Tibial artery (tissue), 4 donors: ENCODE measurements around the gene PKP4.
"Not testable (repeated sequence)": the region's sequence is repeated elsewhere in the genome, so short reads cannot be mapped to it uniquely, and the experiment has no call there.

Source experiments
- DNase-seq, 2 donors: peaks; one replicate each; pipeline ENCODE4 v3.0.0-alpha.2; 2019
- H3K27ac ChIP-seq, 2 donors: fragments of 200-600 bp; sonication (generic) in 1 of 2; 1 replicate in 1 of 2; 2 replicates in 1 of 2; pipeline ENCODE4 v1.5.1; 2018 to 2019; ENCODE audit warnings: mild to moderate bottlenecking in 1 of 2
- H3K27me3 ChIP-seq, 2 donors: fragments of 200-600 bp; sonication (generic) in 1 of 2; one replicate each; pipeline versions ENCODE4 v1.5.1 to v1.6.0; 2016 to 2019
- H3K36me3 ChIP-seq, 3 donors: fragments of 200-600 bp; sonication (generic) in 2 of 3; one replicate each; pipeline ENCODE4 v1.5.1; 2016 to 2019; ENCODE audit warnings: mild to moderate bottlenecking in 2 of 3
- H3K4me1 ChIP-seq, 4 donors: fragments of 200-600 bp; sonication (generic) in 2 of 4; 1 replicate in 3 of 4; 2 replicates in 1 of 4; pipeline ENCODE4 v1.5.1; 2016 to 2019
- H3K4me3 ChIP-seq, 2 donors: fragments of 200-600 bp; sonication (generic) in 1 of 2; 1 replicate in 1 of 2; 2 replicates in 1 of 2; pipeline ENCODE4 v1.5.1; 2018 to 2019; ENCODE audit warnings: mild to moderate bottlenecking in 2 of 2
- H3K9me3 ChIP-seq, 3 donors: fragments of 200-600 bp; sonication (generic) in 1 of 3; one replicate each; pipeline ENCODE4 v1.5.1; 2016 to 2019
- intact Hi-C: fragments of 100-400 bp; cut with DNase I; formaldehyde crosslinking; loops from one replicate; pipeline ENCODE4 v1.15.0; 2023; ENCODE audit warnings: low total_unique reads
- TF ChIP-seq, protein P1 (sequence below), 2 experiments: fragments of 200-600 bp in 1 of 2; fragments of 450-650 bp in 1 of 2; IDR thresholded peaks; one replicate each; pipeline ENCODE4 v1.5.1; 2017 to 2019; ENCODE audit warnings: antibody characterized with exemption in 2 of 2, mild to moderate bottlenecking in 1 of 2, moderate library complexity in 1 of 2

The PKP4 gene

DNA sequence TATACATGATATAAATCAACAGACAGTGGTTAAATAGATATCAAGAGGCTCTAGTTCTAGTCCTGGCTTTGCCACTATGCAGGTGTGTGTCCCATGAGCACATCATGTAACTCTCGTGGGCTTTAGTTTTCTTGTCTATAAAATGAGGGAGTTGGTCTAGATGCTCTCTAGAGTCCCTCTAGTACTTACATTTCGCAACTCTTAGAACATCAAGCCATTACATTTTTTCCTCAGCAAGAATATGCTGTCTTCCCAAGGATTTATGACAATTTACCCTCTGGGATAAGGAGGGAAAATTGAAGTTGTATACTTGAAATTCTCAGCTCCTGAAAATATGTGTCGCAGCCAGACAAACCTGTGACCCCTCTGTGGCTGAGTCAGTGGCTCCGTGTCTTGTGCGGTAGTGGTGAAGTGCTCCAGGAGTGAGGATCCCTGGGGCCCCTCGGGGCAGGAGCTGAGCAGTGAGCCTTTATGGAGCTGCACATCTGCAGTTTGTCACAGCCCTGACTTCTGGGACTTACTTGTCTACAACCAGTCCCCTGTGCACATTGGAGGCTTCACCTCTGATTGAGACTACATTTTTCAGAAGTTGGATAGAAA is 6.8 kb downstream of the PKP4 start:
- H3K4me3 ChIP-seq: no peak overlapping the region
- no peaks in the 10 kb centered on the region for H3K9me3 ChIP-seq
- TF ChIP-seq, protein P1, sequence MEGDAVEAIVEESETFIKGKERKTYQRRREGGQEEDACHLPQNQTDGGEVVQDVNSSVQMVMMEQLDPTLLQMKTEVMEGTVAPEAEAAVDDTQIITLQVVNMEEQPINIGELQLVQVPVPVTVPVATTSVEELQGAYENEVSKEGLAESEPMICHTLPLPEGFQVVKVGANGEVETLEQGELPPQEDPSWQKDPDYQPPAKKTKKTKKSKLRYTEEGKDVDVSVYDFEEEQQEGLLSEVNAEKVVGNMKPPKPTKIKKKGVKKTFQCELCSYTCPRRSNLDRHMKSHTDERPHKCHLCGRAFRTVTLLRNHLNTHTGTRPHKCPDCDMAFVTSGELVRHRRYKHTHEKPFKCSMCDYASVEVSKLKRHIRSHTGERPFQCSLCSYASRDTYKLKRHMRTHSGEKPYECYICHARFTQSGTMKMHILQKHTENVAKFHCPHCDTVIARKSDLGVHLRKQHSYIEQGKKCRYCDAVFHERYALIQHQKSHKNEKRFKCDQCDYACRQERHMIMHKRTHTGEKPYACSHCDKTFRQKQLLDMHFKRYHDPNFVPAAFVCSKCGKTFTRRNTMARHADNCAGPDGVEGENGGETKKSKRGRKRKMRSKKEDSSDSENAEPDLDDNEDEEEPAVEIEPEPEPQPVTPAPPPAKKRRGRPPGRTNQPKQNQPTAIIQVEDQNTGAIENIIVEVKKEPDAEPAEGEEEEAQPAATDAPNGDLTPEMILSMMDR (IDR thresholded peaks at IDR 0.05): no peak
- H3K27ac ChIP-seq: no peak overlapping the region
- H3K4me1 ChIP-seq: peaks cover 0 to 11% (median 4%) of the 10 kb centered on the region in 4 donors
- no peaks in the 10 kb centered on the region for H3K36me3 ChIP-seq
- no peaks in the 10 kb centered on the region for H3K27me3 ChIP-seq
- intact Hi-C loops: no loop called here
- DNase-seq: no peak

DNA sequence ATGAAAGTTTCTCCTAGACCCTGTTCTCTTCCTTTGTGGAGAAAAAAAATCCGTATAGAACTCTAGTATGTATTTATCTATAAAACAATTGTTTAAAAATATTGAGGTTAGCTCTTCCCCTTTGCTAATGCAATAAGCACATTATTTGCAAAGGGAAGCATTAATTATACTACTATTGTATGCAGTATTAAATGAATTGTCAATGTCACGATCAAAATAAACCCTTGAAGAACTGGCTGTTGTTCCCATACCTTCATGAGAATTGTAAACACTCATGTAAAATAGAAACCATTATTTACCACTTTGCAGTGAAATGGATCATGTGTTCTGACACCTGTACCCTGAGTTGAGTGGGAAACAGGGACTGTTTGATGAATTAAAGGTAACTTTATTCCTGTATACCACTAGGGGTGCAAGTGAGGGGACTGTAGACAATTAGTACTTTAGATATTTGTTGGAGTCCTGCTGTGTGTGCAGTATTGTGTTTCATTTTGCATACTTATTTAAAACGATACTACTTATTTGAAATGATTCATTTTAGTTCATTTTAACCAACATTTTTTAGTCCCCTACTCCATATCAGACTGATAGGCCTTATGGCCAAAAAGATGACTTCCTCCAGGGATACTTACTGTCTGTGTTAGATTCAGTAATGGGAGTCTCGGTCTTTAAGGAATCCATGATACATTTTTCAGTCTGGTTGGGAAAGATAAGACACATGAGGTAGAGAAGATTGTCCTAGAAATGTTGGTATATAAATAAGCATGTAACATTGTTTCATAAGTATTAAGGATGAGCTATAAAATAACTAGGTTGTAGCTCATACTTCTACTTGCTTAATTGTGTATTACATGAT is 7.9 kb downstream of the PKP4 start:
- no peaks in the 10 kb centered on the region for H3K9me3 ChIP-seq
- no peak for DNase-seq
- no peak overlapping the region for H3K4me3 ChIP-seq
- TF ChIP-seq, protein P1 (IDR thresholded peaks at IDR 0.05): peak in 1 of 2 experiments; percentile 10
- H3K4me1 ChIP-seq: peaks cover 0 to 1% (median 0%) of the 10 kb centered on the region in 4 donors
- intact Hi-C loops: no loop called here
- no peak overlapping the region for H3K27ac ChIP-seq
- H3K36me3 ChIP-seq: peaks cover 0 to 2% (median 0%) of the 10 kb centered on the region in 3 donors
- no peaks in the 10 kb centered on the region for H3K27me3 ChIP-seq

DNA sequence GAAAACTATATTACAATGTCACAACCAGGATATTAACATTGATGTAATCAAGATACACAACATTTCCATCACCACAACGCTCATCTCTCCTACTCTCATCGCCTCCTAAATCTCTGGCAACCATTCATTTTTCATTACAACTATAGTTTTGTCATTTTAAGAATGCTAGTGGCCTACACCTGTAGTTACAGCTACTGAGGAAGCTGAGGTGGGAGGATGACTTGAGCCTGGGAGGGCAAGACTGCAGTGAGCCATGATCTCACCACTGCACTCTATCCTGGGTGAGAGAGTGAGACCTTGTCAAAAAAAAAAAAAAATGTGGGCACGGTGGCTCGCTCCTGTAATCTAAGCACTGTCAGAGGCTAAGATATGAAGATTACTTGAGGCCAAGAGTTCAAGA is 10.5 kb downstream of the PKP4 start:
- no peak overlapping the region for H3K4me3 ChIP-seq
- DNase-seq: no peak
- no peak overlapping the region for H3K27ac ChIP-seq
- no peaks in the 10 kb centered on the region for H3K9me3 ChIP-seq
- TF ChIP-seq, protein P1 (IDR thresholded peaks at IDR 0.05): no peak
- H3K4me1 ChIP-seq: no peaks in the 10 kb centered on the region
- H3K27me3 ChIP-seq: no peaks in the 10 kb centered on the region
- H3K36me3 ChIP-seq: peaks cover 0 to 6% (median 0%) of the 10 kb centered on the region in 3 donors
- intact Hi-C loops: no loop called here

DNA sequence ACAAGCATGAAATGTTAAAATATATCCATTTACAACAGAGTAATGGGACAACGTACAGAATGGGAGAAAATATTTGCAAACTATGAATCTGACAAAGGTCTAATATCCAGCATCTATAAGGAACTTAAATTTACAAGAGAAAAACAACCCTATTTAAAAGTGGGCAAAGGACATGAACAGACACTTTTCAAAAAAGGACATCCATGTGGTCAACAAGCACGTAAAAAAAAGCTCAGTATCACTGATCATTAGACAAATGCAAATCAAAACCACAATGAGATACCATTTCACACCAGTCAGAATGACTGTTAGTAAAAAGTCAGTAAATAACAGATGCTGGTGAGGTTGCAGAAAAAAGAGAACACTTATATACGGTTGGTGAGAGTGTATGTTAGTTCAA is 16.1 kb downstream of the PKP4 start:
- H3K27me3 ChIP-seq, H3K27ac ChIP-seq, DNase-seq, H3K4me3 ChIP-seq, intact Hi-C loops, H3K4me1 ChIP-seq, H3K9me3 ChIP-seq, H3K36me3 ChIP-seq: not testable (repeated sequence)

DNA sequence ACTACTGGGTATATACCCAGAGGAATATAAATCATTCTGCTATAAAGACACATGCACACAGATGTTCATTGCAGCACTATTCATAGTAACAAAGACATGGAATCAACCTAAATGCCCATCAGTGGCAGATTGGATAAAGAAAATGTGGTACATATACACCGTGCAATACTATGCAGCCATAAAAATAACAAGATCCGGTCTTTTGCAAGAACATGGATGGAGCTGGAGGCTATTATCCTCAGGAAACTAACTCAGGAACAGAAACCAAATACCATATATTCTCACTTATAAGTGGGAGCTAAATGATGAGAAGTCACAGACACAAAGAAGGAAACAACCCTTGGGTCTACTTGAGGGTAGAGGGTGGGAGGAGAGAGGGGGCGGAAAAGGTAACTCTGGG is 16.5 kb downstream of the PKP4 start:
- DNase-seq, H3K27ac ChIP-seq, H3K36me3 ChIP-seq, H3K9me3 ChIP-seq, intact Hi-C loops, H3K4me3 ChIP-seq, H3K27me3 ChIP-seq: not testable (repeated sequence)
- H3K4me1 ChIP-seq: peaks cover 0 to 14% (median 3%) of the 10 kb centered on the region in 4 donors

DNA sequence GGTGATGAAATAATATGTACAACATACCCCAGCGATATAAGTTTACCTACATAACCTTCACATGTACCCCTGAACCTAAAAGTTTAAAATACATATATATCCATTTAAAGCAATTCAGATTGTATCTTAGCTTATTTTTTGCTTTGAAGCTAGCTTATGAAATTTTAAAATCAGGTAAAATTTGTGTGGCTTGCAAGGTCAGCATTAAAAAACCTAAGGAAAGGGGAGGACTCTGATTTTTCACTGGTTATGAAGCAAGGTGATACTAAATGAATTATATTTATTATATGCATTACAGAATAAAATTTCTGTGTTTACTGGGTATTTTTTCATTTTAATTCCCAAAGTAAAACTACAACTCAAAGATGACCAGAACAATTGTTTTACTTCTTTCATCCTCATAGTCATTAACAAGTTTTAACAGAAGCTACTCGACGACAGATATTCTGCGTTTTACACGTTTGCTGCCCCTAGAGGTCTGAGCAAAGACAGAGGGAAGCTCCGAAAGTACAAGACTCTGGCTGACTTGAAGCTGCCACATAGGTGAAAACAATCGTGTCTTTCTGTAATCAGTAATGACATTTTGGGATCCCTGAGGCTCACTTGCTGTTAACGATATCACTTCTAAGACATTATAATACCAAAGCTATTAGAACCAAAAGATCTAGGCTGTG is 17.1 kb downstream of the PKP4 start:
- H3K36me3 ChIP-seq: peaks cover 0 to 6% (median 0%) of the 10 kb centered on the region in 3 donors
- intact Hi-C loops: no loop called here
- no peaks in the 10 kb centered on the region for H3K9me3 ChIP-seq
- no peak overlapping the region for H3K4me3 ChIP-seq
- H3K27ac ChIP-seq: no peak overlapping the region
- no peaks in the 10 kb centered on the region for H3K27me3 ChIP-seq
- DNase-seq: no peak
- TF ChIP-seq, protein P1 (IDR thresholded peaks at IDR 0.05): no peak
- H3K4me1 ChIP-seq: peaks cover 0 to 19% (median 3%) of the 10 kb centered on the region in 4 donors

DNA sequence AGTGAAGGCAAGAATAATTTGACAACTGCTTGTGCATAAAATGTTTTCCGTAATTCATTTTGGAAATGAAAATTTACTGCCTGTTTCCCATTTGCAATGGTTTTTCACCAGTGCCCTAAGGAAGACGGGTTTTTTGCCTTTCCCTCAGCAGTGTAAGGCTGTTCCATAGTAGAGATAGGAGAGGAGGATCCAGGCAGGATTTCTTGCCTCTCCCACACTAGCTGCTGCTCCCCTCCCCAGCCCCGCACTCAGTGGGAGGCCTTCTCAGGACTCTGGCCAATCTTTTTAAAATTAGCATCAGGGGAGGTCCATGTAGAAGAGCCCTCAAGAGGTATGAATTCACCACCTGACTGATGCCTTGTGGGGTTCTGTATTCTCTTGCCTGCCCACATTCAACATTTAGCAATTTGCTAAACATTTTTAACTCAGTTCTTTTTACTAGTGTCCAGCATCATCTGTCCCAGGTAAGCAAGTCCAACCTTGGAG is 17.8 kb downstream of the PKP4 start:
- H3K27me3 ChIP-seq, H3K9me3 ChIP-seq, H3K4me3 ChIP-seq, H3K27ac ChIP-seq, intact Hi-C loops, DNase-seq, H3K36me3 ChIP-seq: not testable (repeated sequence)
- H3K4me1 ChIP-seq: peaks cover 0 to 24% (median 3%) of the 10 kb centered on the region in 4 donors
